ENCODE results near the gene VTI1A.
"Not testable (repeated sequence)": the region's sequence is repeated elsewhere in the genome, so short reads cannot be mapped to it uniquely, and the experiment has no call there.

Gene VTI1A

GRCh38 chr10:112835944-112836451 is 389.0 kb downstream of the VTI1A start:
- DNase-seq (ENCODE audit: low read depth) = no peak

DNA sequence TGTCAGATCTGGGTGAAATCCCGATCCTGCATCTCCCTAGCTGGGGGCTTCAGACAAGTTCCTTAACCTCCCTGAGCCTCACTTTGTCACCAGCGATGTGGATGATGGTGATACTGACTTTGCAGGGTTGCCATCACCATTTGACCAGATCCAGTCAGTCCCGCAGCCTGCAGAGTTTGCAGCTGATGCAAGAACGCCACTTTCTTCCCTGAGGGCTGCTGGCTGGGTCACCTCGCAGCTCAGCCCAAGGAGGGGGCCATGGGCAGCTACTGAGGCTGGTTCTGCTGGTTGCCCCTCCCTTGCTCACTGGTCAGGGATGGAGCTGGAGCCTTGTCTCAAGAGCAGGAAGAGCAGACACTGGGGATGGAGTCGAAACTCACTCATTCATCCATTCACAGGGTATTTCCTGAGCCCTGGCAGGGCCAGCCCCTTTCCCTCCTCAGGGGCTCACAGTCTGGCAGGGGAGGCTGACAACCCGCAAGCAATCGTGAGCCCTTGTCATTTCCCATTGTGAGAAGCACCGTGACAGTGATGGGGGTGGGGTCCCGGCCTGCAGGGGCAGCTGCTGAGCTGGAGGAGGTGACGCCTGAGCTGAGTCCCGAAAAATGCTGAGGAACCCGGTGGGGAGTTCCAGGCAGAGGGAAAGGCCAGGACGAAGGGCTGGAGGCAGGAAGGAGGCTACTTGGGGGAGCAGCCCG is 391.9 kb downstream of the VTI1A start:
- no peak for DNase-seq (ENCODE audit: low read depth)

DNA sequence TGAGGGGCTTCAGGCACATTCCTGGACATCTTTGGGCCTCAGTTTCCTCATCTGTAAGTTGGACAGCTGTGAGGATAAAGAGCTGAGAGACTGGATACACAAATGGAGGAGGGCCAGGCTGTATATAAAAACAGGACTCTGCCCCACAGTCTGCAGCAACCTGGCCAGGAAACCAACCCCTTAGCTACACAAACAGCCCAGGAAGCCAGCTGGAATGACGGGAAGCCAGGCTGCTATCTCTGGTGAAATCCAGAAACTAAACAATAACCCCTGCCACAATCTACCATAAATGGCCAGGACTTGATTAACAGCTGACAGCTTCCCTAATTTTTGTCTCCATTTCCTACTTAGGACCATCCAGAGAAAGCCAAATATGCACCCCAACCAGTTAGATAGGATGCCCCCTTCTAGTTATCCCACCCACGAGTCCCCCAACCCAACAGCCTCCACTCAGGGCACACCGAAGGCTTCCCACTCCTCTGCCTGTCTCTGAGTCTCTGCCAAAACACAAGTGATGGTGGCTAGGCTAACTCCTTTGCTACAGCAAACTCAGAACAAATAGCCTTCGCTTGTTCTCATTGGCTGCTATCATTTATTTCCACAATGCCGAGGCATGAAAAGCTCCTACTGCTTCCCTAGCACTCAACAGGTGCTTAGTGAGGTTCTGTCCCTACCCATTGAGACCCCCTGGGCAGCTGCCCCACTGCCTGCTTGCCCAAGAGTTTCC is 393.1 kb downstream of the VTI1A start:
- DNase-seq (ENCODE audit: low read depth) = no peak

GRCh38 chr10:112841549-112841948 is 394.5 kb downstream of the VTI1A start:
- DNase-seq (ENCODE audit: low read depth) = no peak

DNA sequence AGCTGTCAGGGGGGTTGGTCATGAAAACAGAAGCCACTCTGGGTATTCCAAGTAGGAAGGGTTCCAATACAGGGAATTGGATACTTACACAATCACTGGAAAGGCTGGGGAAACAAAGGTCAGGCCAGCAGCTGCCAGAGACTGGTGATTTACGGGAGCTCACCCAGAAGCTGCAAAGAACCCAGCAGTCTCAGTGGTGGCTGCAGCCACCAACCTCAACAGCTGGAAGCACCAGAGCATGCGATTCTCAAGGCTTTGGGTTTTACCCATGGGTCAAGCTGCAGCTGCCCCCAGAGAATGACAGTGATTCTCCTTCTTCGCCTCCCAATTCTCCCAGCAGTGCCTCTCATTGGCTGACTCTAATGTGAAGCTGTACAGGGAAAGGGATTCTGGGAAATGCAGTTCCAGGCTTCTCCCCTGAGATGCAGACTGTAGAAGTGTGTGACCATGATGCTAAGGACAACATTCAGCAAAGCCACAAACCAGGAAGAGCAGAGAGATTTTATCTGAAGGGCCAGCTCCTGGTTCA is 395.9 kb downstream of the VTI1A start:
- no peak for DNase-seq (ENCODE audit: low read depth)

DNA sequence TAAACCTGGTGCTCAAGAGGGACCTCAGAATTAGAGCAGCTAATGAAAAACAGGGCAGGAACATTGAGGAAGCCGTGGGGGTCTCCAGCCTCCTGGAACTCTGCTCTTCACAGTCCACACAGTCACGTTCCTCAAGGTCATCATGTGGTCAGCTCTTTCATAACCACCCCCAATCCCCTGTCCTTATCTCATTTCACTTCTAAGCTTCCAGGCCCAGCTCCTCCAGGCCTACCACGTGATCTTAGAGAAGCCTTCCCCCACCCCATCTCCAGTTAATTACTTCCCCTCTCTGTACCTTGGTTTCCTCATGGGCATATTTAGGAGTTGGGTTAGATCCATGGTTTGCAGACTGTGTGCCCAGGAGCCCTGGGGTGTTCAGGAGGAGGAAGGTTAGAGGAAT is 396.6 kb downstream of the VTI1A start:
- DNase-seq (ENCODE audit: low read depth) = no peak

DNA sequence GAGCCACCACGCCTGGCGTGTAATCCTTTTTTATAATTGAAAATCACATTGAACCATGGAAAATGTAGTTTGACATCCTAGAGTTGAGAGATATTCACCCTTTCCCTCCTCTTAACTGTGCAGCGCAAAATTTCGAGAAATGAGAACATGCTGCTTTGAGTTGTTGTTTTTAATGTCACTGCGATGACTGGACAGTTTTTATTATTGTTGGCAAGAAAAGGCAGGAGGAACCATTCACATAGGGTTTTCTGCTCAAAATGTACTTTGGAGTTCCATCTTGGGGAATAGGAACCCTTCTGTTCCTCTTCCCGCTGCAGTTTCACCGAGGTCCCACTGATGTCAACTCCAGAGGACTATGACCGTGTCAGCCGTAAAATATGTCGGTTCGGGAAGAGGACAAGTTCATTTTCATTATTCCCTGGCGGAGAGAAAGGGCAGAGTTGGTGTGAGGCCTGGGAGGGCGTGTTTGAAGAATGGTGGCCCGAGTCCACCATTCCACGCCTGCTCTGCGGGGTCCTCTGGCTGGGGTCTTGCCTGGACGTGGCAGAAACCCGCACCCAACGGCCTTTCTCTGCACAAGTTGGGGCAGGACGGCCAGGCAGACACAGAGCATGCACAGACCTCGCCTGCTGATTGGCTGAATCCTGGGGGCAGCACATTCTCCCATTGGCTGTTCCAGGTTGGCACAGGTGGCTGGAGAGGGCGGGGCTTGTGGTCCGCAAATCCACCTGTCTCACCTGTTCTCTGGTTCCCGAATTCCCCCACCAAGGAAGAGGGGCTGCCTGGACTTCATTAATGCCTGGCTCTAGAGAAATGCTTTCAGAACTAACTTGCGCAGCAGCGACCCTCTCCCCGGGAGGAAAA is 397.9 kb downstream of the VTI1A start:
- DNase-seq (ENCODE audit: low read depth) = no peak

DNA sequence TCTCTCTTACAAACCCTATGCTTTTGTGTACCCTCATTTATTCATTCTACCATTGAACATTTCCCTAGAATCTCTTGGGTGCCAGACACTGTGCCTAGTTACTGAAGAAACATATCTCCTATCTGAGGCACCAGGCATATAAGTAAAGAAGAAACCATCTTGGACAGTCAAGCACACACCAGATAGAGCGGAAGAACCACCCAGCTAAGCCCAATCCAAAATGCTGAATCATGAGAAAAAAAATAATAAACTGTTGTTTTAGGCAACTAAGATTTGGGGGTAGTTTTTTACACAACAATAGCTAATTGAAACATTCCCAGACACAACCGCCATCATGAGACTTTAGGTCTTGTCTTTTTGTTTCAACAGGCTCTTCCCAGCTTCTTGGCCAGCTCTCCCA is 400.8 kb downstream of the VTI1A start:
- DNase-seq (ENCODE audit: low read depth) = no peak

DNA sequence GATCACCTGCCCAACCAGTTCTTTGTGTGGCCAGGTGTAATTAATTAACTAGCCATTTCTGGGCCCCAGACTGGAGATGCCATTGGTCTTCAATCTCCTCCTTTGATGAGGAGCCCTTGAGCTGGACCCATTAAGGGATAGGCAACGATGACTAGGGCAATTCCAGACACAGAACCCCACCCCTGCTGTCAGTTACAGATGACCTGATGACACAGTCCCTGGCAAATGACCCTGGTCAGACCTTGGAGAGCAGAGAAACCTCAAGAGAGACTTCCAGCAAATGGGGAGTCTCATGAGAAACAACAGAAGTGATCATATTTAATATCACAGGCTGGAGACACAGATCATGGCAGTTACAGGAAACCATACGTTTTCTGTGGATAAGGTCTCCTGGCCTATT is 401.2 kb downstream of the VTI1A start:
- DNase-seq (ENCODE audit: low read depth) = no peak

- DNase-seq (ENCODE audit: low read depth) = no peak
Measured at GRCh38 chr10:112848868-112849430, 401.9 kb downstream of the VTI1A start.

DNA sequence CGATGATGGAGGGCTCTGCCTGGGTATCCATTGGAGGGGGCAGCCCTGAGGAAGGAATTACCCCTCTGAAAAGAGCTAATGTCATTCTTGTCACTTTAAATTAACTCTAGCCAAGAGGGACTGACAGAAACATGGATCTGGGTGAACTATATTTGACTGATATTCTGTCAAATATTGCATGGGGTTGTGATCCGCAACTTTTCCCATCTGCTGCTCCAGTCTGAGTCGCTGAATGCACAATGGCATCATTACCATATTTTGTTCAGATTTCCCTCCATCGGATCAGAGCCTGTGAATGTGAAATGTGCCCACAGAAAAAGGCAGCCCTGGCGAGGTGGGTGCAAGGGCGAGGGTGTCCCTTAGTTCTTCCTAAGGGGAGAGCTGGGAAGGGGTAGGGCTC is 402.5 kb downstream of the VTI1A start:
- DNase-seq (ENCODE audit: low read depth) = no peak

GRCh38 chr10:112851181-112851580 is 404.2 kb downstream of the VTI1A start:
- no peak for DNase-seq (ENCODE audit: low read depth)

GRCh38 chr10:112851588-112852211 is 404.7 kb downstream of the VTI1A start:
- DNase-seq (ENCODE audit: low read depth) = no peak

DNA sequence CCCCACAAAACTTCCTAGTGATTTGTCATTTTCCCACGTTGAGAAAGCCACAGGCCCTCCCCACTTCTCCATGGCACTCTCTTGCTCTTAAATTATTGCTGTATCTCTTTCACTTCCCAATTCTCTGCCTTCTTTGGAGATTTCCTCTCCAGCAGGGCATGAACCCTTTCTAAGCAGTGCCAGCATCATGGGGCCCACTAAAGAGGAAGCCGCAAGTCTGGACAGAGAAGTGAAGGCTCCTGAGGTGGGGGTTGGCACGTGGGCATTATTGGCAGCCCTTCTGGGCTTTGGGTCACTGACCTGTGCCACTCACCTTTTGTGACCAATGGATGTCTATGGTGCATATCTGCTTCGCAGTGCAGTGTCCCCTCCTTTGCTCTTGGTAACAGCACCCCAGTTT is 405.3 kb downstream of the VTI1A start:
- DNase-seq (ENCODE audit: low read depth) = no peak

- DNase-seq (ENCODE audit: low read depth) = no peak
Measured at GRCh38 chr10:112855134-112855533, 408.1 kb downstream of the VTI1A start.

DNA sequence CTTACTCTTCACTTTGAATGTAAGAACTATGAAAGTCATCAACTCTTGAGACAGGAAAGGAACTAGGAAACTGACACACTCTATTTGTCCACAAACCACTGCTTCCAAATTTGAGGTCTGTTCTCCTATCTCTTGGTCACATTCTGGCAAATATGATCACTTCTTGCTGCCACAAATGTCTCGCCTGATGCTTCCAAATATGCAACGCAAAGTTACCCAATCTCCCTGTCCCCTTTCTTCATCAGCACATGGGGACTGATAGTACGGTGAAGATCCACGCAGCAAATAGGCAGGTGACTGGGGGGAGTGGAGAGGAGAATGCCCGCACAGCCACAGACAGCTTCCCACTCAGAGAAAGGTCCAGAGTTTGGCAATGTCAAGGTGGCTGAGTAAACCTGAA is 410.5 kb downstream of the VTI1A start:
- DNase-seq (ENCODE audit: low read depth) = no peak

DNA sequence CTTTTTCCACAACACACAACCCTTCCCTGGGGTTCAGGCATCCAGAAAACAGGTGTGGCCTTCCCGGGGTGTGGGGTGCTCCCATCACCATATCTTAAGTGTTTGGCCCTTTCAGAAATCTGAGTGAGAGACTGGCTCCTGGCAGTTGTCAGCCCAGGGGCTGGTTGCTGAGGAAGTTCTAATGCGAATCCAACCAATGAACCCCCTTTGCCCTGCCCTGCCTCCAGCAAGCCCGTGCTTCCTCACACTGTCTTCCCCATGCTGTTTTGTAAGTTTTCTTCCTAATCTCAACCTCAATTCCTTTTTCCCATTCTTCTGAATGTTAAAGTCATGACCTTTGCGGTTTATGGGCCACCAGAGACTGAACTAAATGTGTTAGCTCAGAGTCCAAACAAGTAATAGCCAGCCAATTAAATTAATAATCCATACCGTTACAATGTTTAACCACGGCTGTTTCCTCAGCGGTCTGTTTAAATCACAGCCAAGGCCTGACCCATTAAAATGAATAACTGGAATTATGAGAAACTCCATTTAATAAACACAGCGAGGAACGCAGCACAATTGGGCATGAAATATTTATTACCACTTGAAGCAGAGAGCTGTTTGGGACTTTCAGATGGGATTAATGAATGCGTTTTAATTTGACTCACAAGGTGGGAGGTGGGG is 412.1 kb downstream of the VTI1A start:
- no peak for DNase-seq (ENCODE audit: low read depth)

DNA sequence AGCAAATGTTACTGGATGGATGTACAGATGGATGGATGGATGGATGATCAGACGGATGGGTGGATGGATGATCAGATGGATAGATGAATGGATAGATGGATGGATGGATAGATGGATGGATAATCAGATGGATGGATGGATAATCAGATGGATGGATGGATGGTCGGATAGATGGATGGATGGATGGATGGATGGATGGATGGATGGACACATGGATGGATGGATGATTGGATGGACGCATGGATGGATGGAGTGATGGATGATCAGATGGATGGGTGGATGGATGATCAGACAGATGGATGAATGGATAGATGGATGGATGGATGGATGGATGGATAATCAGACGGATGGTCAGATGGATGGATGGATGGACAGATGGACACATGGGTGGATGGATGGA is 412.8 kb downstream of the VTI1A start:
- DNase-seq (ENCODE audit: low read depth) = no peak

DNA sequence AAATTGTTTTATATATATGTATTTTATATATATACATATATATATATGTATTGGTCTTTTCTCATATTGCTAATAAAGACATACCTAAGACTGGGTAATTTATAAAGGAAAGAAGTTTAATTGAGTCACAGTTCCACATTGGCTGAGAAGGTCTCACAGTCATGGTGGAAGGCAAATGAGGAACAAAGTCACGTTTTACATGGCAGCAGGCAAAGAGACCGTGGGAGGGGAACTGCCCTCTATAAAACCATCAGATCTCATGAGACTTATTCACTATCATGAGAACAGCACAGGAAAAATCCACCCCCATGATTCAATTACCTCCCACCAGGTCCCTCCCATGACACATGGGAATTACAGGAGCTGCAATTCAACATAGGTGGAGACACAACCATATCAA is 416.4 kb downstream of the VTI1A start:
- DNase-seq (ENCODE audit: low read depth) = not testable (repeated sequence)

All from stimulated activated CD4-positive, alpha-beta T cell treated with anti-CD3 and anti-CD28 coated beads, Interleukin-2, amount 100 ng/mL, for 4 hours (primary cell).